K562 (cell line): ENCODE measurements around the gene PPP4R1. TPM values are rescaled to one million over a fixed set of nuclear protein-coding genes. Genes with fewer than 3 reads are reported as not detected.
A peak's percentile ranks its signal among the peaks of the same experiment; 100 is the strongest.

Experiments
- ATAC-seq: fragments of 200-7000 bp; cut with Tn5 transposase; 3 replicates; pipeline ENCODE4 v1.9.1; 2020; ENCODE audit warnings: moderate library complexity
- BruUV-seq: library from RNA; stranded (reverse); fragments of 400-500 nt; replicated peaks from 2 replicates; lab custom pipeline; 2021; lab: Mats Ljungman, UMichigan
- CTCF ChIA-PET: fragments of 300-600 bp; formaldehyde crosslinking; extraction: SDS; loops from one replicate; lab custom pipeline; 2021; ENCODE audit warnings: low intra/inter-chr PET ratio; lab: Yijun Ruan, JAX
- POLR2A ChIA-PET: fragments of 300-600, 350-650 bp; sonication (Branson Sonifier 250); formaldehyde crosslinking; extraction: SDS; loops from one replicate; lab custom pipeline; 2021; ENCODE audit warnings: antibody characterized with exemption, inconsistent platforms; lab: Yijun Ruan, JAX
- DNase-seq, 4 experiments: peaks; one replicate each; pipeline versions ENCODE4 v3.0.0 to v3.0.0-alpha.2; 2011 to 2018; ENCODE audit warnings: low spot score in 3 of 4, mixed read lengths in 3 of 4; ENCODE audit errors: extremely low read depth in 1 of 4
- FAIRE-seq: peaks from 2 replicates; lab custom pipeline; 2011; peaks lifted over from hg19 to GRCh38; lab: Jason Lieb, UNC
- H2AFZ ChIP-seq: 2 replicates; pipeline ENCODE4 v1.6.0; 2011; ENCODE audit warnings: low read depth, low read length, control low read depth, inconsistent platforms
- H3K27ac ChIP-seq: fragments of 200-600 bp; 3 replicates; pipeline ENCODE4 v1.8.0; 2011; ENCODE audit warnings: low read depth, mild to moderate bottlenecking, control low read depth, inconsistent platforms, low read length, moderate library complexity, mixed read lengths; ENCODE audit errors: extremely low read depth
- H3K27me3 ChIP-seq, 2 experiments: fragments of 300-600 bp in 1 of 2; 2 replicates in 1 of 2; 3 replicates in 1 of 2; pipeline versions ENCODE4 v1.6.0 to v1.8.0; 2011; ENCODE audit warnings: inconsistent platforms in 2 of 2, low read length in 2 of 2, mild to moderate bottlenecking in 1 of 2, mixed read lengths in 1 of 2, moderate library complexity in 1 of 2; ENCODE audit not compliant: control insufficient read depth in 2 of 2, insufficient read depth in 2 of 2
- H3K36me3 ChIP-seq: fragments of 300-600 bp; 3 replicates; pipeline ENCODE4 v1.8.0; 2011; ENCODE audit warnings: mild to moderate bottlenecking, low read length, inconsistent platforms; ENCODE audit not compliant: control insufficient read depth, insufficient read depth
- H3K4me1 ChIP-seq, 2 experiments: fragments of 200-600 bp in 1 of 2; replicated peaks in 1 of 2; 2 replicates in 1 of 2; 3 replicates in 1 of 2; pipeline versions ENCODE4 v1.5.1 to v1.8.0; 2011; ENCODE audit warnings: inconsistent platforms in 2 of 2, low read length in 2 of 2, mild to moderate bottlenecking in 1 of 2, mixed read lengths in 1 of 2, moderate library complexity in 1 of 2; ENCODE audit not compliant: control insufficient read depth in 2 of 2, insufficient read depth in 2 of 2
- H3K4me2 ChIP-seq: 2 replicates; pipeline ENCODE4 v1.6.1; 2011; ENCODE audit warnings: low read length, control low read depth, inconsistent platforms, mixed read lengths; ENCODE audit not compliant: insufficient read depth
- H3K4me3 ChIP-seq: fragments of 200-600 bp; sonication (generic), shearing (Covaris generic); 2 replicates; pipeline ENCODE4 v1.5.1; 2016; ENCODE audit warnings: control low read depth, inconsistent platforms
- H3K79me2 ChIP-seq: fragments of 200-600 bp; 3 replicates; pipeline ENCODE4 v1.8.0; 2011; ENCODE audit warnings: low read length, inconsistent platforms; ENCODE audit not compliant: control insufficient read depth, insufficient read depth
- H3K9ac ChIP-seq, 2 experiments: 2 replicates each; pipeline versions ENCODE4 v1.6.0 to v1.6.1; 2011; ENCODE audit warnings: low read depth in 2 of 2, low read length in 2 of 2, control low read depth in 1 of 2, inconsistent platforms in 1 of 2, mild to moderate bottlenecking in 1 of 2, mixed read lengths in 1 of 2; ENCODE audit not compliant: insufficient read depth in 1 of 2
- H3K9me1 ChIP-seq: one replicate; pipeline ENCODE4 v1.6.0; 2011; ENCODE audit warnings: inconsistent platforms, mild to moderate bottlenecking, low read length, moderate library complexity; ENCODE audit not compliant: control insufficient read depth, insufficient read depth
- H3K9me3 ChIP-seq: replicated peaks from 2 replicates; pipeline ENCODE4 v1.5.1; 2011; ENCODE audit warnings: low read depth, low read length, inconsistent platforms; ENCODE audit not compliant: control insufficient read depth, insufficient read depth
- H4K20me1 ChIP-seq: replicated peaks from 2 replicates; pipeline ENCODE4 v1.6.1; 2011; ENCODE audit warnings: low read length, inconsistent platforms, mixed read lengths; ENCODE audit not compliant: control insufficient read depth, insufficient read depth
- BDP1 ChIP-seq: IDR thresholded peaks from 3 replicates; pipeline ENCODE4 v1.6.1; 2011; ENCODE audit not compliant: insufficient read length, insufficient read depth
- CCNT2 ChIP-seq: IDR thresholded peaks from 2 replicates; pipeline ENCODE4 v1.6.1; 2011; ENCODE audit warnings: borderline replicate concordance, low read depth, mild to moderate bottlenecking, moderate library complexity, mixed read lengths, low read length; ENCODE audit not compliant: insufficient read length; ENCODE audit errors: extremely low read depth
- KAT7 ChIP-seq: sonication (generic); formaldehyde crosslinking; IDR thresholded peaks from 2 replicates; pipeline ENCODE4 v1.8.0; 2022; ENCODE audit warnings: missing genetic modification reagents, mild to moderate bottlenecking, borderline replicate concordance
- KLF1 ChIP-seq: fragments of 450-650 bp; IDR thresholded peaks from 2 replicates; pipeline ENCODE4 v1.6.1; 2016; ENCODE audit warnings: missing genetic modification characterization, missing compliant biosample characterization
- MEF2A ChIP-seq: IDR thresholded peaks from 2 replicates; pipeline ENCODE4 v1.6.1; 2011; ENCODE audit warnings: low read depth, mild to moderate bottlenecking, low read length, moderate library complexity; ENCODE audit not compliant: control insufficient read depth
- PCBP2 ChIP-seq: fragments of 200-400 bp; formaldehyde crosslinking; IDR thresholded peaks from 2 replicates; pipeline ENCODE4 v1.6.1; 2018; ENCODE audit warnings: low read length, low read depth, mild to moderate bottlenecking, moderate library complexity; ENCODE audit not compliant: poor library complexity, severe bottlenecking
- RAD21 ChIP-seq, 2 experiments: fragments of 250-450 bp in 1 of 2; fragments of 450-650 bp in 1 of 2; sonication (Bioruptor Pico) in 1 of 2; formaldehyde crosslinking in 1 of 2; IDR thresholded peaks in 1 of 2; conservative IDR thresholded peaks in 1 of 2; 2 replicates each; pipeline versions ENCODE4 v1.4.0 to v1.8.0; 2020 to 2022; ENCODE audit warnings: mild to moderate bottlenecking in 2 of 2, moderate library complexity in 1 of 2
- STAT5B ChIP-seq: fragments of 250-450 bp; sonication (Bioruptor Pico); IDR thresholded peaks from 2 replicates; pipeline ENCODE4 v1.8.0; 2021; ENCODE audit warnings: mild to moderate bottlenecking, inconsistent platforms
- XRCC3 ChIP-seq: fragments of 450-650 bp; IDR thresholded peaks from 2 replicates; pipeline ENCODE4 v1.6.1; 2017; ENCODE audit warnings: mild to moderate bottlenecking, moderate library complexity
- ZFP36 ChIP-seq: fragments of 150-350 bp; IDR thresholded peaks from 2 replicates; pipeline ENCODE4 v1.6.1; 2018; ENCODE audit warnings: low read length, low read depth; ENCODE audit not compliant: partially characterized antibody
- ZNF134 ChIP-seq: fragments of 250-450 bp; sonication (Bioruptor Pico); conservative IDR thresholded peaks from 2 replicates; pipeline ENCODE4 v1.4.0; 2020
- ZNF23 ChIP-seq: fragments of 250-450 bp; sonication (Bioruptor Pico); IDR thresholded peaks from 2 replicates; pipeline ENCODE4 v1.4.0; 2020; ENCODE audit warnings: mild to moderate bottlenecking
- ZNF316 ChIP-seq: fragments of 450-650 bp; IDR thresholded peaks from 2 replicates; pipeline ENCODE4 v1.6.1; 2016
- WGBS: fragments of 100-300 bp; shearing (Covaris generic); methylation state at CpG from one replicate; pipeline ENCODE4 v1.1.6; 2016; ENCODE audit warnings: low coverage, mixed read lengths; ENCODE audit not compliant: insufficient coverage; ENCODE audit errors: missing lambda C conversion rate; 5-methylcytosine and 5-hydroxymethylcytosine counted together
- in situ Hi-C: fragments of 300-500 bp; cut with MboI; formaldehyde crosslinking; loops from 4 replicates; pipeline ENCODE4 v1.15.0; 2018; ENCODE audit warnings: inconsistent platforms, mixed read lengths
- intact Hi-C: fragments of 100-400 bp; cut with micrococcal nuclease; formaldehyde crosslinking; loops from 2 replicates; pipeline ENCODE4 v1.14.2; 2022
- polyA plus RNA-seq, 8 experiments: library from polyadenylated mRNA; depleted of rRNA in 4 of 8; stranded (reverse) in 5 of 8; unstranded in 3 of 8; fragments of >200 nt; fragmentation: Nextera tagmentation in 2 of 8; fragmentation: Illumina TruSeq in 1 of 8; extraction: Ambion mirVana in 2 of 8; extraction: Trizol in 1 of 8; gene quantifications; 2 replicates each; pipeline versions ENCODE4 v1.2.1 to v1.2.3, GENCODE V29; 2011 to 2014; ENCODE audit warnings: inconsistent platforms in 1 of 8, missing spikeins in 1 of 8
- total RNA-seq, 7 experiments: library from RNA; depleted of rRNA in 6 of 7; stranded (reverse); fragments of >200 nt in 6 of 7; fragmentation: Illumina TruSeq in 2 of 7; extraction: Trizol in 2 of 7; gene quantifications; 2 replicates each; pipeline versions ENCODE4 v1.2.1 to v1.2.3, GENCODE V29; 2011 to 2021; ENCODE audit warnings: low replicate concordance in 1 of 7
- TF ChIP-seq, protein P1 (sequence below): fragments of 450-650 bp; IDR thresholded peaks from 2 replicates; pipeline ENCODE4 v1.6.1; 2016; ENCODE audit warnings: mild to moderate bottlenecking

Gene PPP4R1
- total and polyA plus RNA-seq, 9 of the 15 experiments (the other 6 are each of a cell fraction or from before 2014, with no cell fraction given), result 23.5 to 136 (median 84.5) TPM

DNA sequence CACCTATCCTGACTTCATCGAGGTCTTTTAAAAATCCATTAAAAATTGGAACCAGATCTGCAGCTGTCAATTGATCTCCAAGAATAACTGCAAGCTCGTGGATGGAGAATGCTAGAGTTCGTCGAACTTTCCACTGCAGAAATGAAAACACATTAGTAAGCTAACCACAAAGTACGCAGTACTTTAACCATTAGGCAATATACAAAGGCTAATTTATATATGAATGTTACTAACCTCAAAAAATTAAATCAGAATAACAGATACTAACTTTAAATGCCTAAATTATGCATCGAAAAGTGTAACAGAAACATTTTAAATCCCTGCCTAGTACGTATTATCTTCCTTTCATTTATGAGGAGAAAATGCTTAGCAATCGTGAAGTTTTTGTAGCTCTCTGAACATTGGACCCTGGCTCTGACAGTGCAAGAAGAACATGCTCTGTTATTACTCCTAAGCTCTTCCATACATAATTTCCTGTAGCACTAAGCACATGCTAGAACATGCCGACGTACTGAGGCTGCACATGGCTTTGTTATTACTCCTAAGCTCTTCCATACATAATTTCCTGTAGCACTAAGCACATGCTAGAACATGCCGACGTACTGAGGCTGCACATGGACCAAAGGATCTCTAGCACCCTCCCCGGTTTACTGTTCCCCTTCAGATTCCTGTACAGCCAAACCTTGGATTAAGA lies 57.0 kb downstream of the PPP4R1 start:
- intact Hi-C loops, result no loop called here
- POLR2A ChIA-PET, result interaction anchor here (0.7 to 1.5 kb wide), 2 partner anchors 11 to 357 kb away, joined by 3 to 5 read pairs; no protein-coding TSS in a partner anchor
- H3K27me3 ChIP-seq, result no peaks in the 10 kb centered on the region
- no peak overlapping the region for H3K4me2 ChIP-seq
- in situ Hi-C loops, result no loop called here
- no peak overlapping the region for H3K9ac ChIP-seq
- H3K4me1 ChIP-seq, result no peaks in the 10 kb centered on the region
- H4K20me1 ChIP-seq, result no peaks in the 10 kb centered on the region
- TF ChIP-seq KAT7 (CRISPR knock-in tag), result no peak
- no peak for TF ChIP-seq RAD21 (CRISPR knock-in tag; conservative IDR thresholded peaks at IDR 0.05 in 1 of 2, IDR thresholded peaks at IDR 0.05 in 1 of 2)
- no peak for TF ChIP-seq ZNF316
- ATAC-seq (no peak), DNase-seq (no peak), FAIRE-seq (no peak)
- 93% methylated on average over 13 of the region's 13 CpGs for WGBS
- H3K27ac ChIP-seq, result no peak overlapping the region
- CTCF ChIA-PET, result no interaction called here
- no peaks in the 10 kb centered on the region for H3K79me2 ChIP-seq
- H3K4me3 ChIP-seq, result no peak overlapping the region
- H2AFZ ChIP-seq, result no peak overlapping the region
- no TSS peak for BruUV-seq
- peaks cover 2% of the 10 kb centered on the region for H3K9me3 ChIP-seq
- H3K9me1 ChIP-seq, result no peaks in the 10 kb centered on the region
- peaks cover 89% of the 10 kb centered on the region for H3K36me3 ChIP-seq

DNA sequence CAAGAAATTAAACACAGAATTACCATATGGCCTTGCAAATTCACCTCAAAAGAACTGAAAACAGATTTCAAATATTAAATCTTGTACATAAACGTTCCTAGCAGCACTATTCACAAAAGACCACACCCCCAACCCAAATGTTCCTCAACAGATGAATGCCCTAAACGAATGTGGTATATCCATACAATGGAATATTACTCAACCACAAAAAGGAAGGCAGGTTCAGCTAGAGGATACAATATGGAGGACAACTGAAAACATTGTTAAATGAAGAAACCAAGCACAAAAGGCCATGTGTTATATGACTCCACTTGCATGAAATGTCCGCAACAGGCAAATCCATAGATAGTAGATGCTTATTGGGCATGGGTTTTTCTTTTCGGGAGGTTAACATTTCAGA lies 61.7 kb downstream of the PPP4R1 start:
- in situ Hi-C loops, result no loop called here
- H3K4me1 ChIP-seq, result no peaks in the 10 kb centered on the region
- TF ChIP-seq BDP1, result no peak
- TF ChIP-seq XRCC3, result no peak
- no peak for TF ChIP-seq MEF2A
- no peak for TF ChIP-seq CCNT2
- no peak for TF ChIP-seq STAT5B (CRISPR knock-in tag)
- TF ChIP-seq ZNF134 (CRISPR knock-in tag), result no peak
- no peak for TF ChIP-seq ZNF23
- TF ChIP-seq KLF1 (tag), result no peak
- no peak for TF ChIP-seq PCBP2
- no peak for TF ChIP-seq ZFP36
- TF ChIP-seq, protein P1, sequence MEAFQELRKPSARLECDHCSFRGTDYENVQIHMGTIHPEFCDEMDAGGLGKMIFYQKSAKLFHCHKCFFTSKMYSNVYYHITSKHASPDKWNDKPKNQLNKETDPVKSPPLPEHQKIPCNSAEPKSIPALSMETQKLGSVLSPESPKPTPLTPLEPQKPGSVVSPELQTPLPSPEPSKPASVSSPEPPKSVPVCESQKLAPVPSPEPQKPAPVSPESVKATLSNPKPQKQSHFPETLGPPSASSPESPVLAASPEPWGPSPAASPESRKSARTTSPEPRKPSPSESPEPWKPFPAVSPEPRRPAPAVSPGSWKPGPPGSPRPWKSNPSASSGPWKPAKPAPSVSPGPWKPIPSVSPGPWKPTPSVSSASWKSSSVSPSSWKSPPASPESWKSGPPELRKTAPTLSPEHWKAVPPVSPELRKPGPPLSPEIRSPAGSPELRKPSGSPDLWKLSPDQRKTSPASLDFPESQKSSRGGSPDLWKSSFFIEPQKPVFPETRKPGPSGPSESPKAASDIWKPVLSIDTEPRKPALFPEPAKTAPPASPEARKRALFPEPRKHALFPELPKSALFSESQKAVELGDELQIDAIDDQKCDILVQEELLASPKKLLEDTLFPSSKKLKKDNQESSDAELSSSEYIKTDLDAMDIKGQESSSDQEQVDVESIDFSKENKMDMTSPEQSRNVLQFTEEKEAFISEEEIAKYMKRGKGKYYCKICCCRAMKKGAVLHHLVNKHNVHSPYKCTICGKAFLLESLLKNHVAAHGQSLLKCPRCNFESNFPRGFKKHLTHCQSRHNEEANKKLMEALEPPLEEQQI, result peak; percentile 62; the same call in 1 of the 2 replicates

More for the DNA sequence above, 61.7 kb downstream of the PPP4R1 start:
- Histone ChIP-seq H3K27ac (no peak overlapping the region), H3K9me1 (no peaks in the 10 kb centered on the region), H3K36me3 (peaks cover 88% of the 10 kb centered on the region), H3K4me3 (no peak overlapping the region), H3K9me3 (peaks cover 2% of the 10 kb centered on the region), H3K4me2 (no peak overlapping the region), H3K79me2 (no peaks in the 10 kb centered on the region), H4K20me1 (no peaks in the 10 kb centered on the region), H2AFZ (no peak overlapping the region), H3K27me3 (no peaks in the 10 kb centered on the region), H3K9ac (no peak overlapping the region)
- ChIA-PET POLR2A (interaction anchor here (1.5 kb wide), 1 partner anchor 8 kb away, joined by 5 read pairs; no protein-coding TSS in a partner anchor), CTCF (interaction anchor here (0.7 kb wide), 1 partner anchor 16 kb away, joined by 4 read pairs; no protein-coding TSS in a partner anchor)
- ATAC-seq, result no peak
- 79% methylated on average over 4 of the region's 4 CpGs for WGBS
- no TSS peak for BruUV-seq
- DNase-seq, result no peak
- intact Hi-C loops, result no loop called here
- FAIRE-seq, result no peak
